K562 (cell line): ENCODE results near the gene CCDC9B.

Source experiments
- ATF2 ChIP-seq: sonication (generic); formaldehyde crosslinking; IDR thresholded peaks from 2 replicates; pipeline ENCODE4 v1.8.1; 2022; ENCODE audit warnings: missing genetic modification reagents
- CTCF ChIP-seq, 3 experiments: IDR thresholded peaks in 2 of 3; conservative IDR thresholded peaks in 1 of 3; 2 replicates each; pipeline ENCODE4 v1.5.1; 2011 to 2012; ENCODE audit warnings: low read length in 3 of 3, mild to moderate bottlenecking in 3 of 3, control low read depth in 2 of 3, improper control_type of control experiment in 1 of 3, inconsistent platforms in 1 of 3, low read depth in 1 of 3, mixed read lengths in 1 of 3, moderate library complexity in 1 of 3; ENCODE audit not compliant: insufficient read depth in 2 of 3
- E2F5 ChIP-seq: sonication (generic); formaldehyde crosslinking; IDR thresholded peaks from 2 replicates; pipeline ENCODE4 v1.8.0; 2022; ENCODE audit warnings: mild to moderate bottlenecking, missing genetic modification reagents
- EP300 ChIP-seq: IDR thresholded peaks from 2 replicates; pipeline ENCODE4 v1.6.1; 2012; ENCODE audit warnings: low read length, improper control_type of control experiment
- FOXA1 ChIP-seq: fragments of 450-650 bp; IDR thresholded peaks from 2 replicates; pipeline ENCODE4 v1.6.1; 2016; ENCODE audit warnings: mild to moderate bottlenecking, borderline replicate concordance
- HNRNPK ChIP-seq: fragments of 200-400 bp; formaldehyde crosslinking; IDR thresholded peaks from one replicate; pipeline ENCODE4 v1.6.1; 2018; ENCODE audit warnings: mild to moderate bottlenecking, low read depth, low read length; ENCODE audit not compliant: poor library complexity, severe bottlenecking
- JUN ChIP-seq, 2 experiments: sonication (generic) in 1 of 2; formaldehyde crosslinking in 1 of 2; IDR thresholded peaks; 2 replicates each; pipeline versions ENCODE4 v1.6.1 to v1.8.0; 2012 to 2022; ENCODE audit warnings: borderline replicate concordance in 2 of 2, mild to moderate bottlenecking in 2 of 2, improper control_type of control experiment in 1 of 2, low read depth in 1 of 2, low read length in 1 of 2, missing genetic modification reagents in 1 of 2
- NR2F6 ChIP-seq: fragments of 450-650 bp; formaldehyde crosslinking; IDR thresholded peaks from 2 replicates; pipeline ENCODE4 v1.4.0; 2020; ENCODE audit warnings: mild to moderate bottlenecking
- PATZ1 ChIP-seq: fragments of 250-450 bp; sonication (Bioruptor Pico); IDR thresholded peaks from 2 replicates; pipeline ENCODE4 v1.5.0; 2020; ENCODE audit warnings: mild to moderate bottlenecking, borderline replicate concordance
- POLR2A ChIP-seq: fragments of 450-650 bp; conservative IDR thresholded peaks from 2 replicates; pipeline ENCODE4 v1.6.1; 2016
- SREBF2 ChIP-seq: sonication (generic); formaldehyde crosslinking; IDR thresholded peaks from 2 replicates; pipeline ENCODE4 v1.4.0; 2020; ENCODE audit warnings: mild to moderate bottlenecking, missing genetic modification reagents
- TFE3 ChIP-seq: fragments of 450-650 bp; formaldehyde crosslinking; IDR thresholded peaks from 2 replicates; pipeline ENCODE4 v1.4.0; 2020; ENCODE audit warnings: mild to moderate bottlenecking, mixed read lengths
- ZFPM2 ChIP-seq: fragments of 250-450 bp; sonication (Bioruptor Pico); IDR thresholded peaks from 2 replicates; pipeline ENCODE4 v1.5.1; 2022; ENCODE audit warnings: mild to moderate bottlenecking

- TF ChIP-seq FOXA1 (no peak), CTCF (IDR thresholded peaks at IDR 0.05 in 2 of 3, conservative IDR thresholded peaks at IDR 0.05 in 1 of 3; ENCODE audit: insufficient read depth in 2 of 3, low read depth in 1 of 3, low read length in 3 of 3) (no peak), NR2F6 (CRISPR knock-in tag) (no peak), ZFPM2 (CRISPR knock-in tag) (no peak), TFE3 (CRISPR knock-in tag) (no peak), E2F5 (CRISPR knock-in tag) (no peak), JUN (IDR thresholded peaks at IDR 0.05; ENCODE audit: borderline replicate concordance, low read depth, low read length) (no peak), JUN (CRISPR knock-in tag; IDR thresholded peaks at IDR 0.05; ENCODE audit: borderline replicate concordance) (no peak), EP300 (no peak), SREBF2 (CRISPR knock-in tag) (no peak), PATZ1 (CRISPR knock-in tag) (no peak), POLR2A (no peak), HNRNPK (no peak), ATF2 (CRISPR knock-in tag) (no peak)
Observed at GRCh38 chr15:40306371-40306770, 34.4 kb downstream of the CCDC9B start.
